CD4-positive, alpha-beta T cell treated with Interleukin-1 beta for 1 hour (primary cell): Measurements from ENCODE around the gene RNASE8.
"Not testable (repeated sequence)": the region's sequence is repeated elsewhere in the genome, so short reads cannot be mapped to it uniquely, and the experiment has no call there.

ENCODE experiments used
- DNase-seq, 2 donors: peaks; one replicate each; pipeline ENCODE4 v3.0.0-alpha.2; 2020 to 2022

Gene RNASE8

DNA sequence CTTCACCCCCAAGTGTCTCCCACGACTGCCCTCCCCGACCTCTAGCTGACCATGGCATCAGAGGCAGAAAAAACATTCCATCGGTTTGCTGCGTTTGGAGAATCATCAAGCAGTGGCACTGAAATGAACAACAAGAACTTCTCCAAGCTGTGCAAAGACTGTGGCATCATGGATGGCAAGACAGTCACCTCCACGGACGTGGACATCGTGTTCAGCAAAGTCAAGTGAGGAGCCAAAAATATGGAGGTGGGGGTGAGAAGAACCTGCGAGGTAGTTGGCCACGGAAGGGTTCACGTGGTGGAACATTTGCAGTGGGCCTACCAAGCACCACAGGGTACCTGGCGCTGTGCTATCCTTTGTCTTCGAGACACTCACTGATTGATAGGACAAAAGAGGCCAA is 27.1 kb upstream of the RNASE8 start:
- no peak for DNase-seq

DNA sequence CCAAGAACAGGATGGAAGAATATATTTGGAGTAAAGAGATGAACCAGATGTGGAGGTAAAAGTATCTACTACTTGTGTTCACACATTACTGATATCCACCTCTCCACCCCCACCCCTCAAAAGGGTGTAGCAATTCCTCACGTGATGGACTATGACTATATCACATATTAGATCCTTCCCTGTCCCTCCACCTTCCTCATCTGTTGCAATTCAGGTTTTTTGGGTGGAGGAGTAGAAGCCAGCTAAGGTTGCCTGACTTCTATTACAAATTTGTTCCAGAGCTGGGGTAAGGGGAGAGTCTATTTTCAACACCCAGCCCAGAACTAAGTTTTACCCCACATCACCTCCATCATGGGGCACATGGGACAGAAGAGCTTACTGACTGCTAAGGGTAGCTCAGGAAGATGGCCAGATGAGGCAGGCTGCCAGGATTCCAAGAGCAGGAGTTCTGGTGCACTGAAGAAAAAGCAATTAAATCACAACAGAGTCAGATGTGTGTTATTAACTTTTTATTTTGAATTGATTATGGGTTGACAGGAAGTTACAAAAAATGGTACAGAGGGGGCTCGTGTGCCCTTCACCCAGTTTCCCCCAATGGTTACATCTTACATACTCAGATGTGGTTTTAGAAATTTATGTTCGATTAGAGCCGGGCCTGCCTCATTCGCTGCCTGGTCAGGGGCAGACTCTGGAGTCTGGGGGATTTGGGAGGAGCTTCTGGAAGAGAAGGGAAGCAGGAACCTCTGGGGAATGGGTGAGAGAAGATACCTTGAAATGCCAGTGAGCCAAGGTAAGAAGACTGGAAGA is 25.1 kb upstream of the RNASE8 start:
- DNase-seq = no peak

DNA sequence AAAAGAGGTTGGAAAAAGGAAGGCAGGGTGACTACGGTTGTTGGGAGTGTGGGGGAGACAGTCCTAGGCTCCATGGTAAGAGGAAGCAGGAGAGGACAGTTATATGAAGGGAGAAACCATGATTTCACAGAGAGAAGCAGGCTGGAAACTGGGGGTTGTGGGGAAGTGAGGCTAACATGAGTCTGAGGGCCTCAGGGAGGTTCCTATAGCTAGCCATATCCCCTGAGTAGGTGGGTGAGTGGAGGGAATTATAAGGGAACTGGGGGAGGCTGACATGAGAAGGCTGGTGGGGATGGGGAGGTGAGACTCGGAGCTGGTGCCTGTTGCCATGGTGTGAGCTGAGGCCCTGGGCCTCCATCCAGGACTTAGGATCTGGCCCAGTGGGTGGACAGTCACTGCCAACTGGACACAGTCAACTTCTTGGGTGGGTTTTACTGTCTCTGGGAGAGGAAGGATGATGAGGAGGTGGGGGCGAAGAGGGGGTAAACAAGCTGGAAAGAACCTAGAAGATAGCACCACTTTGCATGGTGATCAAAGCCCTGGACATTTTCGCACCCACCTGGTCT is 24.4 kb upstream of the RNASE8 start:
- no peak for DNase-seq

DNA sequence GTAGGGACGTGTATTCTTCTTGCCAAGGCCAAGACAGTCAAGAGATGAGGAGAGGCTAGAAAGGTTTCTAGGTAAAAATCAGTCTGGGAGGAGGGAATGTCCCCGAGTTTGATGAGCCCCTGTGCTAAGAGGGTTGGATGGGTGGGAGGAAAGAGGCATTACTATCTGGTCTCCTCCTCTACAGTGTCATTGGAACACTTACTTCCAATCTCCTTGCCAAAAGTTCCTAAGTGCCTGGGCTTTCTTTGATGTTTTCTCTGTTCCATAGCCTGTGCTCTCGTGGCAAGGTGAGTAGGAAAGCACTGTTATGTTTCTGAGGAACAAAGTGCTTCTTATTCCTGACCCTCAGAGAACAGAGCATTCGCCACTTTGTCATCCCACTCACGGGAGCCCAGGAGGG is 22.9 kb upstream of the RNASE8 start, which contains the start of gene RNASE13:
Gene RNASE13, minus strand, starts transcription at position 101 of the 400 bp plus-strand sequence. CDS start 519 bp downstream, outside the sequence.
- DNase-seq = no peak

DNA sequence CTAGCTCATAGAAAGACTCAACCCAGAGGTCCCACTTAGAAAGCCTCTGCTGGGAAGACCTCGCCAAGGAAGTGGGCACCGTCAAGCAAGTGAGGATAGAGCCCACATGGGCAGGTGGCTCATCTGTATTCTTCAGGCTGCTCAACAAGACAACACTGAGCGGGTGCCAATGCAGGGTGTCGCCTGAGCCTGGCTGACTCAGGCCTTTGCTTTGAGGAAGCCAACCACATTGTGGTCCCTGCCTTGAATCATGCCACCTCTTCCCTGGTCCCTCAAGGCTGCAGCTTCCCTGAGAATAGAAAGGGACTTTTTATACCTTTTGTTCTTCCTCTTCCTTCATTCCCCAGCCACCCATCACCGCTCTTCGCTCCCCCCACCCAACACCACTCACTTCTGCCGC is 20.9 kb upstream of the RNASE8 start:
- no peak for DNase-seq

DNA sequence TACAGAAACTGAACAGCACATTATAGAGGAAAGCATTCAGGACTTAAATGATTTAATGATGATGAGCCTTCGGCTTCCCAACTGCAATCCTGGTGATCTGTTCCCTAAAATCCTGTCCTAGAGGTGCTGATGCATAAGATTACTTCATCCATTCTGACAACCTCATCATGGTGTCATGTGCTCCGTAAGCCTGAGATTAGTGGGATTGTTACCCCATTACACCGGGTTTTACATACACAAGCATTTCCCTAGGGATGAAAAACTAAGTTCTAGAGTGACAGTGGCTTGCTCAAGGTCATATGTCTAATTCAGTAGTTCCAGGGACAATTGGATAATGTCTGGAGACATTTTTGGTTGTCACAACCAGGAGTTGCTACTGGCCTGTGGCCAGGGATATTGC is 20.5 kb upstream of the RNASE8 start:
- DNase-seq = no peak

DNA sequence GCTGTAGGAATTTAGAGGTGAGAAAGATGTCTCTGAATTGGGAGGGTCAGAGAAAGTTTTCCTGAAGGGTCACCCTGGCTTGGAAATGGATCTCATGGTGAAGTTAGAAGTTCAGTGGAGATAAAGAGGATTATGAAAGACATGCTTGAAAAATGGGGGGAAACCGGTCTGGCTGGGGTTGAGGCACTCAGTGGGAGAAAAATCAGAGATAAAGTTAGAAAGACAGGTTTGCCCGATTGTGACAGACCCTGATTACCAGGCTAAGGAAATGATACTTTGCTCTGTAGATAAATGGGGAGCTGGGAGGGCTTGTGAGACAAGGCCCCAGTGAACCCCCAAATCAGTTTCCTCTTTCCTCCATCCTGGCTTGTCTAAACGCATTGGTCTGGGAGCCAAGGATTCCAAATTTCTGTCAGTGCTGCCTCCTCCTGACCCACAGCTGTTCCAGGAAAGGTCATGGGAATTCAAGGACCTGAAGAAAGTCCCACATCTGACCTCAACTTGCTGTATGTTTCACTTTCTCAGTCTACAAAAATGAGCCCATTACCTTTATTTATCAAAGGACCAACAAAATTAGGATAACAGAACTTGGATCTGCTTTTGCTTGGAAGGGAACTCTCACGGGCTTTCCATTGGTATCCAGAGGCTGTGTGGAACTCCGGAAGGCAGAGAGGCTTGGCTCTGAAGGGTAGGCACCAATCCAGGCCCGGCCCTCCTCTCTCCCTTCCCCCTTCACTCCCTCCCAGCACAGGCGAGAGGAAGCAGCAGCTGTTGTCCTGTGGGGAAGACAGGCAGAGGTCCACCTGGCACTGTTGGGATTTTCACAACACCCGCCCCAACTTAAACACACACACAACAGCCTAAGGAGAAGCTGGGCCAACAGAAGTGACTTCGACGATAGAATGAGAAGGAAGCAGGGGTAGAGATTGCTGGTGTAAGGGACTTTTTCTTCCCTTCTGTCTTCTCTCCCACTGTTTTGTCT is 18.9 kb upstream of the RNASE8 start:
- DNase-seq = no peak

DNA sequence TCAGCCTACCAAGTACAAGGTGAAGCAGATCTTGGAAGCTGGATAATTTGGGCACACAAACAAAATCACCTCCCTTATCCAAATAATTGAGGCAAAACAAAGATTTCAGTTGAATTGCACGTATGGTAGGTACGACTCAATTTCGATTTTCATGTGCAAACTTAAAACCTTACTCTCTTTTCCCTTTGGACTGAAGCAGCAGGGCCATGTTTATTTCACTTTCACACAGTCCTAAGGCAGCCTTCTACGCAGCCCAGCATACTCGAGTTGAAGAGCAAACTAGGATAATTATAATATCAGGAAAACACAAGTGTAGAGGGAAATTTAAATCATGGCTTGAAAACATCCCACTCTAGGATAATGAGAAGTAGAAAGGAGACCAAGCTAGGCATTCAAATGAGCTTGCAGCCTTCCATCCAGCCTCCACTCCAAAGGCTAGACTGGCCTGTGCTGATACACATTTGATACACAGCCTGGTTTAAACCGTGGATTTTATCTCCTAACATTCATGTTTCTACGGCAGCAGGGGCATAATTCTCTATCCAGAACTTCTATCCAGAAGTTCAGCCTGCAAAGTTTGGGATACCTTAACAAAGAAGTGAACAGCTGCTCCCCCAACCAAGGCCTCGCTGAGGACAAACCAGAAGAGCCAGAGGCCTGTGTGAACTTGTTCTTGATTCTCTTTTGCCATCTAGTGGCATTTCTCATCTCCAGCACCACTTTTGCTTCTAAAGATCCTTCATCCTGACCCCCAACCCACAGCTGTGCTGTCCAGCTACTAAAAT is 17.8 kb upstream of the RNASE8 start:
- peak; percentile 28 to 55 for DNase-seq

DNA sequence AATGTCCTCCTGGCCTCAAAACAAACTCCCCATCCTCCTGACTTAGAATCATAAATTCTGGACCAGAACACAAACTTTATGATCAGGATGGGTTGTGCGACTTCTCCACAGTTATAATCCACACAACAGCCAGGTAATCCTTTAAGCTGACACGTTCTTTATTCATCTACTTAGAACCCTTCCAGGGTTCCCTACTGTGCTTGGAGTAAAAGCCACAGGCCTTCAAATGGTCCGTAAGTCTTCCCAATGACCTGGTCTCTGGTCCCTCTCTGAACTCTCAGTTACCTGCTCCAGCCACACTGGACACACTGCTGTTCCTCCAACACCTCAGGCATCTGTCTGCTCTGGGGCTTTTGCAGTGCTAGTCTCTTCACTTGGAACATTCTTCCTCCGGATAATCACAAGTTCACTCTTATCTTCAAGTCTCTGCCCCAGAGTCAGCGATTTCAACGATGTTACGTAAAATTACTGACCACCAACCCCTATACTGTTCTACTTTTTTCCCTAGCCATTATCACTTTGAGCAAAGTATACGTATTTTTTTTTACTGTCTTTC is 17.2 kb upstream of the RNASE8 start:
- DNase-seq = no peak

DNA sequence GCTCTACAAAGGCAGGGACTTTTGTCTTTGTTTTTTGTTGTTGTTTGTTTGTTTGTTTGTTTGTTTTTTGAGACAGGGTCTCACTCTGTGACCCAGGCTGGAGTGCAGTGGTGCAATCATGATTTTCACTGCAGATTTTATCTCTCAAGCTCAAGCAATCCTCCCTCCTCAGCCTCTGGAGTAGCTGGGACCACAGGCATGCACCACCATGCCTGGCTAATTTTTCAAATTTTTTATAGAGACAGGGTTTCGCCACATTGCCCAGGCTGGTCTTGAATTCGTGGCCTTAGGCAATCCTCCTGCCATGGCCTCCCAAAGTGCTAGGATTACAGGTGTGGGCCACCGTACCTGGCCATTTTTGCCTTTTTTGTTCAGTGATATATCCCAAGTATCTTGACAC is 16.7 kb upstream of the RNASE8 start:
- not testable (repeated sequence) for DNase-seq

DNA sequence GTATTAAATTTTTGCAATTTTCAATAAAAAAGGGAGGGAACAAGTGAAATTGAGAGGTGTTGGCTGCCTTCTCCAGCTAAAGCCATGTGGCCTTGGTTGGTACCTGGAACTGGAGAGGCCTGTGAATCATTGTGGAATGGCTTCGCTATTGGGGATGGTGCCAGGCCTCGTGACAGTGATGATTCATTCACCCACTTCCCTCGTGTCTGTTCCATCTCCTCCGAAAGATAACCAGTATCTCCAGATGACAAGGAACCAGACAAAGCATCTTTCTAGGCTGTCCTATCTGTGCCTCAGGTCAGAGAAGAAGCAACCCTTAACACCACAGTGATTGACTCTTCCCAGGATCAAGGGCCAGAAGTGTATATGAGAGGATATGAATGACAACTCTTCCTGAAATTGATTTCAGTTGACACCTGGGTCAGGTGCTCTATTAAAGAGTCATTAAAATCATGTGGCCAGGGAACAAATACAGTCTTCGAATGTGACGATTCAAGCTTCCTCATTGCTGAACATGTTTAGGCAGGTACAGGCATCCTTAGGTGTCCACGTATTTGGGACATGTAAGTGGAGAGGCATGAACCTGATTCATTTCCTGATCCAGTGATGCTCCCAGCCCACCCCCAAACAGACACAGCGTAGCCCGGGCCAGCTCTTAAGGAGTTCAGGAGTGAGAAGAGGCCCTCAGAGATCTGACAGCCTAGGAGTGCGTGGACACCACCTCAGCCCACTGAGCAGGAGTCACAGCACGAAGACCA is 15.8 kb upstream of the RNASE8 start, which contains the start of gene RNASE7:
Gene RNASE7, plus strand, starts transcription at position 687 of the 758 bp plus-strand sequence. CDS start 631 bp downstream, outside the sequence.
- DNase-seq = no peak

DNA sequence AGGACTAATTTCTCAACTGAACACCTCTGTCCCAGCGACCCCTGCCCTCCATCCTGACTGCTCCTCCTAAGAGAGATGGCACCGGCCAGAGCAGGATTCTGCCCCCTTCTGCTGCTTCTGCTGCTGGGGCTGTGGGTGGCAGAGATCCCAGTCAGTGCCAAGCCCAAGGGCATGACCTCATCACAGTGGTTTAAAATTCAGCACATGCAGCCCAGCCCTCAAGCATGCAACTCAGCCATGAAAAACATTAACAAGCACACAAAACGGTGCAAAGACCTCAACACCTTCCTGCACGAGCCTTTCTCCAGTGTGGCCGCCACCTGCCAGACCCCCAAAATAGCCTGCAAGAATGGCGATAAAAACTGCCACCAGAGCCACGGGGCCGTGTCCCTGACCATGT is 14.7 kb upstream of the RNASE8 start:
- DNase-seq = no peak

DNA sequence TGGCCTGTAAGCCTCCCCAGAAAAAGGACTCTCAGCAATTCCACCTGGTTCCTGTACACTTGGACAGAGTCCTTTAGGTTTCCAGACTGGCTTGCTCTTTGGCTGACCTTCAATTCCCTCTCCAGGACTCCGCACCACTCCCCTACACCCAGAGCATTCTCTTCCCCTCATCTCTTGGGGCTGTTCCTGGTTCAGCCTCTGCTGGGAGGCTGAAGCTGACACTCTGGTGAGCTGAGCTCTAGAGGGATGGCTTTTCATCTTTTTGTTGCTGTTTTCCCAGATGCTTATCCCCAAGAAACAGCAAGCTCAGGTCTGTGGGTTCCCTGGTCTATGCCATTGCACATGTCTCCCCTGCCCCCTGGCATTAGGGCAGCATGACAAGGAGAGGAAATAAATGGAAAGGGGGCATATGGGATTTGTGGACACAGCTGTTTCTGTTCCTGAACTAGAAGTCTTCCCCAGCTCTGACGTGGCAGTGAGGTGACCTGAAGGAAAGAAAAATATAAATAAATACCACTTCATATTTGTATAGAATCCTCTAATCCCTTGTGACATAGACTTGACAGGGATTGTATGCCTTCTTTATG is 14.1 kb upstream of the RNASE8 start:
- DNase-seq = no peak

DNA sequence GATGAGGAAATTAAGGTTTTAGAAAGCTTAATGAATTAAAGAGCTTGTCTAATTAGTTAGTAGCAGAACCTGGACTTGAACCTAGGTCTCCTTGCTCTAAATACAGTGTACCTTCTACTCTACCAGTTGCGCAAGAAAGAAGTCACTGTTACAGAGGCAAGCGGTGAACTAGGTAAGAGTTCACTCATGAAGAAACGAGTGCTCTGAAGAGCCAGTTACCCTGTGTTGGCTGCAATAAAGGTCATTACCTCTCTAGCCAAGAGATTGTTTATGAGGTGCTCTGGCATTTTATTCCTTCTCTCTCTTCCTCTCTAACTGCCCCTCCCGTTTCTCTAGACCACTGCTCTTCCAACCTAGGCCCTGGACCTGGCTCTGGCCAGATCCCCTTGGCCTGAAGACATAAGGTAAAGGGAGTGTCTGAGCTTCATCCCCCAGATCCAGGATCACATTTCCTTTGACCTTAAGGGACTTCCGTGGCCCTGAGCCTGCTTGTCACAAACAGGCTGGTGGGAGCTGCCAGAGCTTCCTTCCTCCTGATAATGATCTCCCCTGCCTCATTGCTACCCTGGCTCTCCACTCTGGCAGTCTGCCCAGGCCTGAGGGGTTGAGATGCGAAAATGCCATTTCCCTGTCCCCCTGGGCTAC is 13.5 kb upstream of the RNASE8 start:
- peak in 1 of 2 donors; percentile 23 for DNase-seq

DNA sequence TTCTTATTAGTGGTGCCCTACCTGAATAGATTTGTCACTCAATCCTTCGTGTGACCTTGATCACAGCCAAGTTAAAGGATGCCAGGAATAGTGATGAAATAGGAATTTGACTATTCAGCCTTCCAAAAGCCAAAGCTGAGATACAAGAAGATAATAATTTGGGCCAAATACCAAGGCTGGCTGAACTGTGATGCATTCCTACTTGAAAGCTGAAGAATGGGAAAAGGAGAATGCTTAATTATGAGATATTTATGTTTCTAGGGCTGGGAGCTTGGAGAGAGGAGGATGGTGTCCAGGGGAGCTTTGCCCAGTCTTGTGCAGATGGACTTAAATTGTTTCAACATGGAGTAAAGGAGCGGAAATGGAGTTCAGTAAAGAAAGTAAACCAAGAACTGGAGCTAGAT is 10.2 kb upstream of the RNASE8 start:
- no peak for DNase-seq

DNA sequence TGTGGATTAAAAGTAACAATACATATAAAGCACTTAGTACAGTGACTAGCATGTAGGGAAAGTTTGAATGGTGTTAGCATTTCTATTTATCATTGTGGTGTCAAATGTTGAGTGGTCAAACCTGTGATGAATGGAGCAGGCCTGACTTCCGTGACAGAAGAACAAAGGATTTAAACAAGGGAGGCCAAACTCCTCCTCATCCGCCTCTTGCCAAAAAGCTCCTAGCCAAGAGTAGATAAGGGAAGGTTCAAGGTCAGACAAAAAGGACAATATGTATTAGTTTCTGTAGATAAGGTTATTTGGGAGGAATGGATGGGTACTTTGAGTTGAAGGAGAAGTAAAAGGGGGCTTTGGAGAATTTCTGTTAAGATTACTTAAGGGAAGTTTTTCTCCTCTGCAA is 9.0 kb upstream of the RNASE8 start:
- no peak for DNase-seq

DNA sequence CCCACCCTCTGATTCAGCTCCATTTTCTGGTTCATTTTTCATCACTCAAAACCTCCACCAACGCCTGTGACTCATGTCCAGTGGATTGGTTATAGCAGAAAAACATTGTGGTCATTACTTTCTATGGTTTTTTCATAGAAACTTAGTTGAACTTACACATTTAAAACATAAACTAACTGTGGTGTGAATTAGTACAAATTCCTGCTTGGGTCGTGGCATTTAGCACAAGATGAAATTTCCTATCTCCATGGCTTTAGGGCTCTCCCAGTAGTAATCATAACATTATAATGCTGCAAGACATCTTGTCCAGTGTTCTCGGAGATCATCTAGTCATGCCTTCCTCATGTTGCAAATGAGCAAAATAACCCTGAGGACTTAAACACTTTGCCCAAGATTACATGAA is 8.3 kb upstream of the RNASE8 start:
- no peak for DNase-seq

DNA sequence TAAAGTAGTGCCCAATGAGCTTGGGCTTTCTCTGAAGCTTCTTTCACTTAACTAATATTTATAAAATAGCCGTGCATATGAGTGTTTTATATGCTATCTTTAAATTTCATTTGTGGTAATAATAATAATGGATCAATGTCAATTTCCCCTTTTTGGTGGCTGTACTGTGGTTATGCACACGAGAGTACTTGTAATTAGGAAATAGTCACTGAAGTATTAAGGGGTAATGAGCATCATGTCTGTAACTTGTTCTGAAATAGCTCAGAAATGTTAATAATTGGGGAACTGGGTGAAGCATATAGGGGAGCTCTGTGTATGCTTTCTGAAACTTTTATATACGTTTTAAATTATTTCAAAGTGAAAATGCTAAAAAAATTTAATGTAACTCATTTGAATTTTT is 7.0 kb upstream of the RNASE8 start:
- no peak for DNase-seq

DNA sequence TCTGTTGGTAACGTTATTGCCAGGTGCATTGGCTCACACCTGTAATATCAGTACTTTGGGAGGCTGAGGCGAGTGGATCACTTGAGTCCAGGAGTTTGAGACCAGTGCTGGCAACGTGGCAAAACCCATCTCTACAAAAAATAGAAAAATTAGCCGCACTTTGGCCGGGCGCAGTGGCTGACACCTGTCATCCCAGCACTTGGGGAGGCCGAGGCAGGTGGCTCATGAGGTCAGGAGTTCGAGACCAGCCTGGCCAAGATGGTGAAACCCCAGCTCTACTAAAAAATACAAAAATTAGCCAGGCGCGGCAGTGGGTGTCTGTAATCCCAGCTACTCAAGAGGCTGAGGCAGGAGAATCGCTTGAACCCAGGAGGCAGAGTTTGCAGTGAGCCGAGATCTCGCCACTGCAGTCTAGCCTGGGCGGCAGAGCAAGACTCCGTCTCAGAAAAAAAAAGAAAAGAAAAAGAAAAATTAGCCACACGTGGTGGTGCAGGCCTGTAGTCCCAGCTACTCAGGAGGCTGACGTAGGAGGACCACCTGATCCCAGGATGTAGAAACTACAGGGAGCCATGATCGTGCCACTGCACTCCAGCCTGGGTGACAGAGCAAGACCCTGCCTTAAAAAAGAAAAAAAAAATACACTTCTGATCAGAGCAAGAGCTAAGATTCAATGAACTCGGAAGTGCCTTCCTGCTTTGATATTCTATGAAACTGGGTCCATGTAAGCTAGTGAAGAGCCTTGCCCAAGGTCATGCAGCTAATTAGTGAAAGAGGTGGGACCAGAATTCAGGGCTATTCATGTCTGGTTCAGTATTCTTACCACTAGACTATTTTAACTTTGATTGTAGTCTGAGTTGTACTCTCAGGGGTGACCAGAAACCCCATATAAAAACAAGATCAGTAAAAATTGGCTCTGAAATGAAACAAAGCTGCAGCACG is 4.2 kb upstream of the RNASE8 start:
- DNase-seq = no peak
